ENCODE results near the gene SURF6.
"Not testable (repeated sequence)": the region's sequence is repeated elsewhere in the genome, so short reads cannot be mapped to it uniquely, and the experiment has no call there.

Gene SURF6

GRCh38 chr9:133340256-133340655 lies 4.3 kb upstream of the SURF6 start:
- no peak for TF ChIP-seq CTCF (IDR thresholded peaks at IDR 0.05)
- Mint-ChIP-seq H3K4me1 (peaks cover 19% of the 10 kb centered on the region), H3K9me3 (no peaks in the 10 kb centered on the region), H3K27ac (no peak overlapping the region), H3K4me3 (no peak overlapping the region), H3K36me3 (ENCODE audit: low read depth) (peaks cover 32% of the 10 kb centered on the region), H3K27me3 (ENCODE audit: low read depth, poor library complexity) (no peaks in the 10 kb centered on the region)
- DNase-seq, result no peak

GRCh38 chr9:133339641-133340040 lies 3.7 kb upstream of the SURF6 start:
- Mint-ChIP-seq H3K4me3 (no peak overlapping the region), H3K4me1 (peaks cover 25% of the 10 kb centered on the region)

GRCh38 chr9:133334888-133335287 lies 1.1 kb downstream of the SURF6 start:
- DNase-seq; H3K27me3 Mint-ChIP-seq (ENCODE audit: low read depth, poor library complexity); H3K9me3 Mint-ChIP-seq; H3K27ac Mint-ChIP-seq: not testable (repeated sequence)
- Mint-ChIP-seq H3K4me3 (peak overlapping the region; percentile 97), H3K36me3 (ENCODE audit: low read depth) (peaks cover 61% of the 10 kb centered on the region), H3K4me1 (peaks cover 25% of the 10 kb centered on the region)

More at GRCh38 chr9:133339641-133340040, 3.7 kb upstream of the SURF6 start:
- Mint-ChIP-seq H3K27ac (no peak overlapping the region), H3K27me3 (ENCODE audit: low read depth, poor library complexity) (no peaks in the 10 kb centered on the region), H3K36me3 (ENCODE audit: low read depth) (peaks cover 31% of the 10 kb centered on the region), H3K9me3 (no peaks in the 10 kb centered on the region)
- DNase-seq, result no peak
- no peak for TF ChIP-seq CTCF (IDR thresholded peaks at IDR 0.05)

- Mint-ChIP-seq H3K36me3 (ENCODE audit: low read depth) (peaks cover 61% of the 10 kb centered on the region), H3K4me3 (peak overlapping the region; percentile 97)
- no peak for DNase-seq
These were observed 1.8 kb downstream of the SURF6 start for GRCh38 chr9:133334161-133334560.

GRCh38 chr9:133333566-133333965 lies 2.4 kb downstream of the SURF6 start:
- H3K36me3 Mint-ChIP-seq (ENCODE audit: low read depth), result peaks cover 61% of the 10 kb centered on the region
- DNase-seq, result no peak
- no peak for TF ChIP-seq CTCF (IDR thresholded peaks at IDR 0.05)
- H3K27me3 Mint-ChIP-seq (ENCODE audit: low read depth, poor library complexity), result peaks cover 5% of the 10 kb centered on the region
- H3K27ac Mint-ChIP-seq, result no peak overlapping the region
- H3K4me3 Mint-ChIP-seq, result no peak overlapping the region
- H3K4me1 Mint-ChIP-seq, result peaks cover 25% of the 10 kb centered on the region
- peaks cover 8% of the 10 kb centered on the region for H3K9me3 Mint-ChIP-seq

More at GRCh38 chr9:133334161-133334560, 1.8 kb downstream of the SURF6 start:
- no peak overlapping the region for H3K27ac Mint-ChIP-seq
- no peak for TF ChIP-seq CTCF (IDR thresholded peaks at IDR 0.05)
- peaks cover 2% of the 10 kb centered on the region for H3K9me3 Mint-ChIP-seq
- peaks cover 25% of the 10 kb centered on the region for H3K4me1 Mint-ChIP-seq
- H3K27me3 Mint-ChIP-seq (ENCODE audit: low read depth, poor library complexity), result no peaks in the 10 kb centered on the region

- H3K4me3 Mint-ChIP-seq, result no peak overlapping the region
- H3K36me3 Mint-ChIP-seq (ENCODE audit: low read depth), result peaks cover 64% of the 10 kb centered on the region
- no peak for TF ChIP-seq CTCF (IDR thresholded peaks at IDR 0.05)
- peaks cover 6% of the 10 kb centered on the region for H3K27me3 Mint-ChIP-seq (ENCODE audit: low read depth, poor library complexity)
- no peak overlapping the region for H3K27ac Mint-ChIP-seq
- H3K4me1 Mint-ChIP-seq, result peaks cover 25% of the 10 kb centered on the region
- no peak for DNase-seq
- H3K9me3 Mint-ChIP-seq, result peaks cover 13% of the 10 kb centered on the region
These were observed 3.0 kb downstream of the SURF6 start for GRCh38 chr9:133333011-133333410.
